ENCODE data around the gene DHX9. TPM values are rescaled to one million over a fixed set of nuclear protein-coding genes. Genes with fewer than 3 reads are reported as not detected.

The DHX9 gene
- total RNA-seq, 1 donor from 2014 or later = 117 TPM

- Mint-ChIP-seq H3K27ac (ENCODE audit: unreplicated experiment) (peak overlapping the region; percentile 78), H3K9me3 (ENCODE audit: low read depth) (no peaks in the 10 kb centered on the region), H3K4me3 (ENCODE audit: unreplicated experiment) (no peak overlapping the region), H3K27me3 (ENCODE audit: low read depth) (no peaks in the 10 kb centered on the region), H3K4me1 (ENCODE audit: low read depth) (no peaks in the 10 kb centered on the region), H3K36me3 (ENCODE audit: low read depth) (peaks cover 58% of the 10 kb centered on the region)
- TF ChIP-seq CTCF (IDR thresholded peaks at IDR 0.05) = no peak
- no peak for DNase-seq (ENCODE audit: low spot score)
Observed at GRCh38 chr1:182869241-182869666, 30.1 kb downstream of the DHX9 start.

GRCh38 chr1:182872881-182873280 lies 33.7 kb downstream of the DHX9 start:
- H3K27ac Mint-ChIP-seq (ENCODE audit: unreplicated experiment) = no peak overlapping the region
- H3K4me3 Mint-ChIP-seq (ENCODE audit: unreplicated experiment) = no peak overlapping the region
- TF ChIP-seq CTCF (IDR thresholded peaks at IDR 0.05) = no peak
- H3K9me3 Mint-ChIP-seq (ENCODE audit: low read depth) = no peaks in the 10 kb centered on the region
- H3K36me3 Mint-ChIP-seq (ENCODE audit: low read depth) = peaks cover 59% of the 10 kb centered on the region
- DNase-seq (ENCODE audit: low spot score) = no peak
- H3K27me3 Mint-ChIP-seq (ENCODE audit: low read depth) = no peaks in the 10 kb centered on the region
- peaks cover 6% of the 10 kb centered on the region for H3K4me1 Mint-ChIP-seq (ENCODE audit: low read depth)

GRCh38 chr1:182875889-182876288 lies 36.7 kb downstream of the DHX9 start:
- Mint-ChIP-seq H3K4me1 (ENCODE audit: low read depth) (peaks cover 6% of the 10 kb centered on the region), H3K36me3 (ENCODE audit: low read depth) (peaks cover 70% of the 10 kb centered on the region), H3K27me3 (ENCODE audit: low read depth) (no peaks in the 10 kb centered on the region), H3K27ac (ENCODE audit: unreplicated experiment) (no peak overlapping the region), H3K4me3 (ENCODE audit: unreplicated experiment) (no peak overlapping the region), H3K9me3 (ENCODE audit: low read depth) (no peaks in the 10 kb centered on the region)
- TF ChIP-seq CTCF (IDR thresholded peaks at IDR 0.05) = no peak
- no peak for DNase-seq (ENCODE audit: low spot score)

GRCh38 chr1:182877331-182877730 lies 38.2 kb downstream of the DHX9 start:
- Mint-ChIP-seq H3K27ac (ENCODE audit: unreplicated experiment) (no peak overlapping the region), H3K9me3 (ENCODE audit: low read depth) (no peaks in the 10 kb centered on the region), H3K4me1 (ENCODE audit: low read depth) (peaks cover 6% of the 10 kb centered on the region), H3K4me3 (ENCODE audit: unreplicated experiment) (no peak overlapping the region), H3K27me3 (ENCODE audit: low read depth) (no peaks in the 10 kb centered on the region), H3K36me3 (ENCODE audit: low read depth) (peaks cover 75% of the 10 kb centered on the region)
- TF ChIP-seq CTCF (IDR thresholded peaks at IDR 0.05) = no peak
- no peak for DNase-seq (ENCODE audit: low spot score)

GRCh38 chr1:182877842-182878241 lies 38.7 kb downstream of the DHX9 start:
- H3K9me3 Mint-ChIP-seq (ENCODE audit: low read depth) = no peaks in the 10 kb centered on the region
- DNase-seq (ENCODE audit: low spot score) = no peak
- TF ChIP-seq CTCF (IDR thresholded peaks at IDR 0.05) = no peak
- no peak overlapping the region for H3K27ac Mint-ChIP-seq (ENCODE audit: unreplicated experiment)
- no peak overlapping the region for H3K4me3 Mint-ChIP-seq (ENCODE audit: unreplicated experiment)
- peaks cover 6% of the 10 kb centered on the region for H3K4me1 Mint-ChIP-seq (ENCODE audit: low read depth)
- peaks cover 72% of the 10 kb centered on the region for H3K36me3 Mint-ChIP-seq (ENCODE audit: low read depth)
- H3K27me3 Mint-ChIP-seq (ENCODE audit: low read depth) = no peaks in the 10 kb centered on the region
